Prostate gland (tissue), 2 donors: ENCODE results near the gene FGG. TPM values are rescaled to one million over a fixed set of nuclear protein-coding genes. Genes with fewer than 3 reads are reported as not detected.

Source experiments
- DNase-seq: peaks from one replicate; pipeline ENCODE4 v3.0.0-alpha.2; 2019; ENCODE audit warnings: low spot score
- H3K27ac ChIP-seq, 2 donors: fragments of 200-600 bp; sonication (generic); 2 replicates each; pipeline ENCODE4 v1.5.1; 2017 to 2019
- H3K27me3 ChIP-seq: fragments of 200-600 bp; sonication (generic); replicated peaks from 2 replicates; pipeline ENCODE4 v1.5.1; 2019; ENCODE audit not compliant: insufficient read depth
- H3K36me3 ChIP-seq, 2 donors: fragments of 200-600 bp; sonication (generic); 1 replicate in 1 of 2; 2 replicates in 1 of 2; pipeline versions ENCODE4 v1.5.1 to v1.8.1; 2017 to 2019
- H3K4me1 ChIP-seq: fragments of 200-600 bp; sonication (generic); replicated peaks from 2 replicates; pipeline ENCODE4 v1.5.1; 2019
- H3K4me3 ChIP-seq, 2 donors: fragments of 200-600 bp; sonication (generic); 2 replicates each; pipeline ENCODE4 v1.5.1; 2017 to 2019
- H3K9me3 ChIP-seq: fragments of 200-600 bp; sonication (generic); 2 replicates; pipeline ENCODE4 v1.5.1; 2017
- POLR2A ChIP-seq: fragments of 450-650 bp; IDR thresholded peaks from one replicate; pipeline ENCODE4 v1.6.1; 2016; ENCODE audit warnings: antibody characterized with exemption, mild to moderate bottlenecking
- POLR2AphosphoS5 ChIP-seq: sonication (generic); formaldehyde crosslinking; IDR thresholded peaks from one replicate; pipeline ENCODE4 v1.6.1; 2017; ENCODE audit warnings: antibody characterized with exemption
- WGBS: methylation state at CpG from one replicate; pipeline ENCODE4 v1.1.5; 2018; 5-methylcytosine and 5-hydroxymethylcytosine counted together
- intact Hi-C: fragments of 100-400 bp; cut with DNase I; formaldehyde crosslinking; loops from one replicate; pipeline ENCODE4 v1.14.2; 2022
- total RNA-seq, 2 donors: library from RNA; depleted of rRNA; stranded (reverse); fragments of >200 nt; gene quantifications; one replicate each; pipeline ENCODE4 v1.1.0, GENCODE V29; 2016
- TF ChIP-seq, protein P1 (sequence below), 4 experiments: fragments of 200-600 bp in 2 of 4; fragments of 450-650 bp in 2 of 4; sonication (generic) in 2 of 4; IDR thresholded peaks; 1 replicate in 3 of 4; 2 replicates in 1 of 4; pipeline ENCODE4 v1.5.1; 2016 to 2019; ENCODE audit warnings: antibody characterized with exemption in 4 of 4, mild to moderate bottlenecking in 2 of 4, moderate library complexity in 2 of 4

The FGG gene
- total RNA-seq, 2 donors from 2014 or later = not detected

DNA sequence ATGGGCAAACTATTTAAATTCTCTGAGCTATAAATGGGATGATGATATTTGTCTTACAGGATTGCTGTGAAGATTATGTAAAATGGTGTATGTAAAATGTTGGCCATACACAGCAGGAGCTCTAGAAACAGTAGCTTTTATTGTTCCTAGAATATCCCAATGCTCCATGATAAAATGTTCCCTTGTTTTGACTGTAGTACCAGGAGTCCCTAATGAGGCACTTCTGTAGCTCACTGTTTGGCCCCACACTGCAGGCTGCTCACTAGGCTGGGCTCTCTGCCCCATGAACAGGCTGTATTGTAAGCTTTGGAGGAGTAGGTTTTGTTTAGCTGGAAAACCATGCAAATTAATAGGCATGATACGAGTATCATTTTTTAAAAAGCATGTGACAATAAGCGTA lies 18.6 kb downstream of the FGG start:
- intact Hi-C loops = no loop called here

DNA sequence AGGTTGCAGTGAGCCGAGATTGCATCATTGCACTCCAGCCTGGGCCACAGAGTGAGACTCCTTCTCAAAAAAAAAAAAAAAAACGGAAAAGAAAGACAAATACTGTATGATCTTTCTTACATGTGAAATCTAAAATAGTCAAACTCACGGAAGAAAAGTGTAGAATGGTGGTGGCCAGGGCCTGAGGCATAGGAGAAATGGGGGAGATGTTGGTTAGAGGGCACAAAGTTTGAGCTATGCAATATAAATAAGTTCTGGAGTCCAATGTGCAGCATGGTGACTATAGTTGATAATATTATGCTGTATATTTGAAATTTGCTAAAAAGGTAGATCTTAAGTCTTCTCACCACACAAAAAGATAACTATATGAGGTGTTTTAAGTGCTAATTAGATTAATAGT lies 20.6 kb downstream of the FGG start:
- H3K36me3 ChIP-seq = no peaks in the 10 kb centered on the region
- intact Hi-C loops = no loop called here
- H3K4me1 ChIP-seq = no peaks in the 10 kb centered on the region
- WGBS = 80% methylated on average over 3 of the region's 3 CpGs
- no peak overlapping the region for H3K27ac ChIP-seq
- no peak overlapping the region for H3K4me3 ChIP-seq
- H3K27me3 ChIP-seq = no peaks in the 10 kb centered on the region
- TF ChIP-seq, protein P1, sequence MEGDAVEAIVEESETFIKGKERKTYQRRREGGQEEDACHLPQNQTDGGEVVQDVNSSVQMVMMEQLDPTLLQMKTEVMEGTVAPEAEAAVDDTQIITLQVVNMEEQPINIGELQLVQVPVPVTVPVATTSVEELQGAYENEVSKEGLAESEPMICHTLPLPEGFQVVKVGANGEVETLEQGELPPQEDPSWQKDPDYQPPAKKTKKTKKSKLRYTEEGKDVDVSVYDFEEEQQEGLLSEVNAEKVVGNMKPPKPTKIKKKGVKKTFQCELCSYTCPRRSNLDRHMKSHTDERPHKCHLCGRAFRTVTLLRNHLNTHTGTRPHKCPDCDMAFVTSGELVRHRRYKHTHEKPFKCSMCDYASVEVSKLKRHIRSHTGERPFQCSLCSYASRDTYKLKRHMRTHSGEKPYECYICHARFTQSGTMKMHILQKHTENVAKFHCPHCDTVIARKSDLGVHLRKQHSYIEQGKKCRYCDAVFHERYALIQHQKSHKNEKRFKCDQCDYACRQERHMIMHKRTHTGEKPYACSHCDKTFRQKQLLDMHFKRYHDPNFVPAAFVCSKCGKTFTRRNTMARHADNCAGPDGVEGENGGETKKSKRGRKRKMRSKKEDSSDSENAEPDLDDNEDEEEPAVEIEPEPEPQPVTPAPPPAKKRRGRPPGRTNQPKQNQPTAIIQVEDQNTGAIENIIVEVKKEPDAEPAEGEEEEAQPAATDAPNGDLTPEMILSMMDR (IDR thresholded peaks at IDR 0.05) = no peak
- TF ChIP-seq POLR2A = no peak
- TF ChIP-seq POLR2AphosphoS5 = no peak
- H3K9me3 ChIP-seq = no peaks in the 10 kb centered on the region
- no peak for DNase-seq

More for the DNA sequence above, 18.6 kb downstream of the FGG start:
- Histone ChIP-seq H3K9me3 (no peaks in the 10 kb centered on the region), H3K27ac (no peak overlapping the region), H3K4me1 (no peaks in the 10 kb centered on the region), H3K36me3 (no peaks in the 10 kb centered on the region), H3K27me3 (no peaks in the 10 kb centered on the region), H3K4me3 (no peak overlapping the region)
- TF ChIP-seq POLR2A = no peak
- TF ChIP-seq, protein P1 (IDR thresholded peaks at IDR 0.05) = no peak
- TF ChIP-seq POLR2AphosphoS5 = no peak
- DNase-seq = no peak
- 75% methylated on average over 2 of the region's 2 CpGs for WGBS

DNA sequence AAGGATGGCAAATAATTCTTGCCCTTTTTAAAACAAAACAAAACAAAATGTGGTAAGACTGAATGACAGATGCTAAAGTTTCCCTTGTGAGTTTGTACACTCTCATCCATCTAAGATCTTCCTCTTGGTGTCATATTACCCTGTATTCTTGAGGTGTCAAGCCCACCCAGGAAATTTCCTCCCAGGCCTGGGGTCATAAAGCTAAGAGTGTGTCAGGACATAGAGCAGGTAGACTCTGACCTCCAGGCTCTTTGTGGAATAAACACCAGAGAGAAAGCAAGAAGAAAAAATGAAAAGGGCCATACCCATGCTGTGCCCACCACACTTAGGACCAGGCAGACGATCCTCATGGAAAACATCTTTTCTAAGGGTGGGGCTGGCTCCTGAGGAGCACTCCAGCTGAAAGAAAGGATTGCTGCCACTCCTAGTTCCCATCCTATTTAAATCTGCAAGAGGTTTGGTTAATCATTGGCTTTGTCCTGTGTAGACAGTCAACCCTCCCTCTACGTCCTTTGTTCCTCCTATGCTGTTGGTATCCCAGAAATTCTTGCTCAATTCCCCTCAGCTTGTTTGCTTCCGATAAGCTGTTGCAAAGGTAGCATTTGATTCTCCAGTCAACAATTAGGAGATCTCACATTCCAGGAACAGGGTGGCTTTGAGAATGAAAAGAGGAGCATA lies 22.0 kb downstream of the FGG start, which contains the start of gene FGA:
Gene FGA, minus strand, starts transcription at position 414 of the 678 bp plus-strand sequence. Its CDS starts 55 bp downstream, at position 359.
- H3K27ac ChIP-seq = no peak within 1 kb of the TSS
- no peaks in the 10 kb centered on the region for H3K9me3 ChIP-seq
- 59% methylated on average over 3 of the region's 3 CpGs for whole genome bisulfite sequencing
- no peak for DNase-seq
- intact Hi-C loops = no loop called here
- TF ChIP-seq POLR2A = no peak
- TF ChIP-seq, protein P1 (IDR thresholded peaks at IDR 0.05) = no peak
- TF ChIP-seq POLR2AphosphoS5 = no peak
- no peaks in the 10 kb centered on the region for H3K36me3 ChIP-seq
- H3K27me3 ChIP-seq = no peaks in the 10 kb centered on the region
- H3K4me3 ChIP-seq = no peak within 1 kb of the TSS
- H3K4me1 ChIP-seq = no peaks in the 10 kb centered on the region

DNA sequence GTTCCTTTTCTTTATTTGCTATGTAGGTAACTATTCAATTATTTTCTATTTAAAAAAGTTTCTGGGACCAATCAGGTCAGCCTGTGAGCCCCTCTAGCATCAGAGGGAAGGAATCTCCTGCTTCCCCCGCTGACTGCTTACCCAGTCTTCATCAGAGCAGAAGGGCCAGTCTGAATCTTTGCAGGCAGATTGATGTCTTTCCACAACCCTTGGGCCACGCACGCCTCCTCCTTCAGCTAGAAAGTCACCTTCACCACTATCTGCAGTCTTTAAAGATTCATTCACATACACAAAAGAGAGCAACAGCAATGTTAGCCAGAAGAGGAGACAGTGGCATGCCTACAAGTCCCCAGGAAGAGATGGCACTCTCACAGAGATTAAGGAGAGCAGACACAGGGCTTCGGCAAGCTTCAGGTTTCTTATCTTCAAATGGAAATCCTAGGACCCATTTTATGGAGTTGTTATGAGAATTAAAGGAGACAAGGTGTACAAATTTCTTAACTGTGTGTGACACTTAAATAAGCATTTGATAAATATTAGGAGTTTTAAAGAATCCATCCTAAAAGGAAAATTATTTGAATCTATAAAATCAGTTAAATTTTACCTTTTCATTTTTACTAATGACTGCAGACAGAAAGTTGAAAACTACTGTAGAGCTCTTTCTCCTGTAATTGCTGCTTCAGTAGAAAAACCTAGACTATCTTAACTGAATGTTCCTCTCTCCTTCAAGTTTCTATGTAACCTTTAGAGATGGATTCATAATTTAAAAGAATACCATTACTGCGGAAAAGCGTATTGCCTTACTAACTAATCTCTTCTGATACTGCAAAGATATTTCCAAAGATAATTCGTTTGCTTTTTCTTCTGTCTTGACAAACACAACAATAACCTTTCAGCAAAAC lies 22.9 kb downstream of the FGG start:
- Histone ChIP-seq H3K4me1 (no peaks in the 10 kb centered on the region), H3K27ac (no peak overlapping the region), H3K36me3 (no peaks in the 10 kb centered on the region), H3K4me3 (no peak overlapping the region), H3K9me3 (no peaks in the 10 kb centered on the region), H3K27me3 (no peaks in the 10 kb centered on the region)
- intact Hi-C loops = no loop called here
- 67% methylated on average over 7 of the region's 7 CpGs for WGBS
- no peak for DNase-seq
- TF ChIP-seq, protein P1 (IDR thresholded peaks at IDR 0.05) = no peak
- TF ChIP-seq POLR2A = no peak
- TF ChIP-seq POLR2AphosphoS5 = no peak
